OCI-LY7 (cell line): ENCODE data around the gene EME2. TPM values are rescaled to one million over a fixed set of nuclear protein-coding genes. Genes with fewer than 3 reads are reported as not detected.

Source experiments
- BruUV-seq: library from RNA; stranded (reverse); fragments of 400-500 nt; replicated peaks from 2 replicates; lab custom pipeline; 2021; lab: Mats Ljungman, UMichigan
- CTCF ChIA-PET: fragments of 300-600 bp; sonication (Branson Sonifier 250); formaldehyde crosslinking; loops from one replicate; lab custom pipeline; 2022; ENCODE audit warnings: antibody characterized with exemption; ENCODE audit not compliant: unreplicated experiment; lab: Charles Lee
- POLR2A ChIA-PET: fragments of 300-600 bp; sonication (Branson Sonifier 250); formaldehyde crosslinking; loops from one replicate; lab custom pipeline; 2022; ENCODE audit warnings: antibody characterized with exemption; lab: Charles Lee
- DNase-seq: peaks from one replicate; pipeline ENCODE4 v3.0.0-alpha.2; 2015; ENCODE audit warnings: low spot score
- H2AFZ ChIP-seq: fragments of 200-600 bp; sonication (generic), shearing (Covaris generic); 2 replicates; pipeline ENCODE4 v1.6.1; 2014; ENCODE audit warnings: mild to moderate bottlenecking, antibody characterized with exemption, low read length, moderate library complexity
- H3K27ac ChIP-seq: fragments of 200-600 bp; sonication (generic); 2 replicates; pipeline ENCODE4 v1.5.1; 2014; ENCODE audit warnings: mixed run types, low read depth, mild to moderate bottlenecking, moderate library complexity, low read length, inconsistent platforms; ENCODE audit not compliant: poor library complexity, severe bottlenecking
- H3K36me3 ChIP-seq: fragments of 200-600 bp; sonication (generic); 2 replicates; pipeline ENCODE4 v1.6.1; 2014; ENCODE audit warnings: mild to moderate bottlenecking, antibody characterized with exemption, low read length, moderate library complexity, mixed read lengths; ENCODE audit not compliant: insufficient read depth
- H3K4me1 ChIP-seq: fragments of 200-600 bp; sonication (generic); 2 replicates; pipeline ENCODE4 v1.5.1; 2014; ENCODE audit warnings: mild to moderate bottlenecking, low read length; ENCODE audit not compliant: insufficient read depth, poor library complexity, severe bottlenecking
- H3K4me2 ChIP-seq: fragments of 200-600 bp; sonication (generic); 2 replicates; pipeline ENCODE4 v1.6.1; 2014; ENCODE audit warnings: mild to moderate bottlenecking, low read length
- H3K4me3 ChIP-seq: fragments of 200-600 bp; sonication (generic); 2 replicates; pipeline ENCODE4 v1.5.1; 2014; ENCODE audit warnings: mild to moderate bottlenecking, low read depth, low read length; ENCODE audit not compliant: poor library complexity, severe bottlenecking
- H3K79me2 ChIP-seq: fragments of 200-600 bp; sonication (generic); 2 replicates; pipeline ENCODE4 v1.6.1; 2016; ENCODE audit warnings: low read depth, mild to moderate bottlenecking, low read length, moderate library complexity, mixed read lengths; ENCODE audit not compliant: insufficient read depth
- H3K9me2 ChIP-seq: fragments of 200-600 bp; sonication (generic); 2 replicates; pipeline ENCODE4 v1.6.1; 2016; ENCODE audit warnings: mild to moderate bottlenecking, low read length, mixed read lengths; ENCODE audit not compliant: insufficient read depth
- H3K9me3 ChIP-seq: fragments of 200-600 bp; sonication (generic); 2 replicates; pipeline ENCODE4 v1.6.1; 2014; ENCODE audit warnings: mild to moderate bottlenecking, mixed run types, low read length, mixed read lengths
- H4K20me1 ChIP-seq: fragments of 200-600 bp; sonication (generic); 2 replicates; pipeline ENCODE4 v1.6.1; 2014; ENCODE audit warnings: mild to moderate bottlenecking, antibody characterized with exemption, low read length, moderate library complexity, mixed read lengths; ENCODE audit not compliant: insufficient read depth
- CTCF ChIP-seq: fragments of 200-600 bp; sonication (generic); conservative IDR thresholded peaks from 2 replicates; pipeline ENCODE4 v1.5.1; 2014; ENCODE audit warnings: mild to moderate bottlenecking, antibody characterized with exemption, low read length, moderate library complexity, mixed read lengths
- EZH2phosphoT487 ChIP-seq: fragments of 200-600 bp; sonication (generic); IDR thresholded peaks from 2 replicates; pipeline ENCODE4 v1.6.1; 2018; ENCODE audit warnings: low read depth, borderline replicate concordance, mild to moderate bottlenecking, mixed run types, antibody characterized with exemption, low read length, moderate library complexity, mixed read lengths
- intact Hi-C: fragments of 100-400 bp; cut with micrococcal nuclease; formaldehyde crosslinking; loops from one replicate; pipeline ENCODE4 v1.10.0; 2022; ENCODE audit not compliant: unreplicated experiment
- total RNA-seq, 2 experiments: library from RNA; depleted of rRNA in 1 of 2; stranded (reverse); fragments of >200 nt in 1 of 2; shearing (Covaris generic) in 1 of 2; gene quantifications; 2 replicates each; pipeline ENCODE4 v1.2.3, GENCODE V29; 2014 to 2022

EME2 gene
- total RNA-seq, 2 experiments from 2014 or later = 23.8 to 48.5 TPM

GRCh38 chr16:1779741-1780676 is 7.4 kb downstream of the EME2 start:
- Histone ChIP-seq H3K36me3 (peaks cover 53% of the 10 kb centered on the region), H2AFZ (no peak overlapping the region), H3K4me2 (no peak overlapping the region), H3K79me2 (peaks cover 17% of the 10 kb centered on the region), H3K27ac (no peak overlapping the region), H3K4me1 (peaks cover 15% of the 10 kb centered on the region), H4K20me1 (no peaks in the 10 kb centered on the region; the same call in 1 of the 2 replicates), H3K9me2 (no peaks in the 10 kb centered on the region), H3K9me3 (no peaks in the 10 kb centered on the region), H3K4me3 (no peak overlapping the region)
- BruUV-seq = TSS peak; percentile 71
- no peak for DNase-seq
- CTCF ChIA-PET = no interaction called here
- intact Hi-C loops = loop anchor here (5.0 kb wide), 2 partner anchors 47 to 162 kb away; partner anchors contain the start of genes FAHD1, HAGH and MSRB1
- TF ChIP-seq EZH2phosphoT487 = no peak
- TF ChIP-seq CTCF = no peak
- POLR2A ChIA-PET = no interaction called here

GRCh38 chr16:1780677-1781072 is 8.1 kb downstream of the EME2 start:
- CTCF ChIA-PET = no interaction called here
- H3K36me3 ChIP-seq = peaks cover 49% of the 10 kb centered on the region

More at GRCh38 chr16:1780677-1781072, 8.1 kb downstream of the EME2 start:
- no peak for DNase-seq
- BruUV-seq = no TSS peak
- intact Hi-C loops = loop anchor here (5.0 kb wide), 2 partner anchors 47 to 162 kb away; partner anchors contain the start of genes FAHD1, HAGH and MSRB1
- H3K4me2 ChIP-seq = peak overlapping the region; percentile 82; the same call in 1 of the 2 replicates
- H3K4me3 ChIP-seq = no peak overlapping the region
- no peak overlapping the region for H3K27ac ChIP-seq
- no peaks in the 10 kb centered on the region; the same call in 1 of the 2 replicates for H4K20me1 ChIP-seq
- H2AFZ ChIP-seq = no peak overlapping the region
- H3K9me2 ChIP-seq = no peaks in the 10 kb centered on the region
- TF ChIP-seq EZH2phosphoT487 (no peak), CTCF (no peak)
- H3K9me3 ChIP-seq = no peaks in the 10 kb centered on the region
- peaks cover 22% of the 10 kb centered on the region for H3K79me2 ChIP-seq
- POLR2A ChIA-PET = no interaction called here
- peaks cover 13% of the 10 kb centered on the region for H3K4me1 ChIP-seq
